HEK293 (cell line): ENCODE results near the gene PRDM5.

Experiments used
- CTCF ChIA-PET: fragments of 350-600 bp; formaldehyde crosslinking; extraction: SDS; loops from one replicate; lab custom pipeline; 2021; ENCODE audit warnings: antibody characterized with exemption; lab: Yijun Ruan, JAX
- POLR2A ChIA-PET: fragments of 300-600 bp; formaldehyde crosslinking; extraction: SDS; loops from one replicate; lab custom pipeline; 2020; ENCODE audit warnings: antibody characterized with exemption, inconsistent platforms; lab: Yijun Ruan, JAX
- H3K27ac ChIP-seq: fragments of 200-500 bp; sonication (Bioruptor generic); 2 replicates; pipeline ENCODE4 v1.5.1; 2014; ENCODE audit warnings: low read depth, low read length, control low read depth, inconsistent platforms; ENCODE audit errors: extremely low read depth
- H3K36me3 ChIP-seq, 2 experiments: fragments of 200-500 bp in 1 of 2; sonication (Bioruptor generic) in 1 of 2; 1 replicate in 1 of 2; 2 replicates in 1 of 2; pipeline ENCODE4 v1.5.1; 2014 to 2017; ENCODE audit warnings: inconsistent platforms in 2 of 2, low read length in 2 of 2; ENCODE audit not compliant: control insufficient read depth in 2 of 2, insufficient read depth in 1 of 2
- H3K4me1 ChIP-seq: fragments of 200-500 bp; sonication (Bioruptor generic); 2 replicates; pipeline ENCODE4 v1.5.1; 2014; ENCODE audit warnings: mild to moderate bottlenecking, low read length, inconsistent platforms; ENCODE audit not compliant: control insufficient read depth, insufficient read depth
- H3K4me3 ChIP-seq: 2 replicates; pipeline ENCODE4 v1.5.1; 2011; ENCODE audit warnings: low read depth, mild to moderate bottlenecking, control low read depth, low read length, moderate library complexity
- H3K9me3 ChIP-seq: fragments of 200-500 bp; sonication (Bioruptor generic); 2 replicates; pipeline ENCODE4 v1.5.1; 2014; ENCODE audit warnings: low read depth, low read length, inconsistent platforms; ENCODE audit not compliant: control insufficient read depth, insufficient read depth
- GLI4 ChIP-seq: fragments of 450-650 bp; formaldehyde crosslinking; IDR thresholded peaks from 2 replicates; pipeline ENCODE4 v1.5.1; 2016; ENCODE audit warnings: missing biosample characterization, missing genetic modification characterization
- ZFHX2 ChIP-seq: fragments of 450-650 bp; formaldehyde crosslinking; conservative IDR thresholded peaks from 2 replicates; pipeline ENCODE4 v1.5.1; 2016; ENCODE audit warnings: missing biosample characterization, missing genetic modification characterization
- ZNF132 ChIP-seq: fragments of 450-650 bp; formaldehyde crosslinking; IDR thresholded peaks from 2 replicates; pipeline ENCODE4 v1.5.1; 2017; ENCODE audit warnings: missing biosample characterization, missing genetic modification characterization, borderline replicate concordance
- ZNF341 ChIP-seq: fragments of 450-650 bp; formaldehyde crosslinking; IDR thresholded peaks from 2 replicates; pipeline ENCODE4; 2016; ENCODE audit warnings: low read depth, missing biosample characterization, missing genetic modification characterization
- ZNF366 ChIP-seq: fragments of 450-650 bp; formaldehyde crosslinking; conservative IDR thresholded peaks from 2 replicates; pipeline ENCODE4 v1.5.1; 2016; ENCODE audit warnings: missing biosample characterization, missing genetic modification characterization
- ZNF48 ChIP-seq: fragments of 450-650 bp; formaldehyde crosslinking; IDR thresholded peaks from 2 replicates; pipeline ENCODE4 v1.5.1; 2016; ENCODE audit warnings: missing biosample characterization, missing genetic modification characterization
- ZNF513 ChIP-seq: fragments of 450-650 bp; IDR thresholded peaks from 2 replicates; pipeline ENCODE4 v1.5.1; 2018; ENCODE audit warnings: missing biosample characterization, missing genetic modification characterization
- ZNF514 ChIP-seq: fragments of 450-650 bp; formaldehyde crosslinking; IDR thresholded peaks from 2 replicates; pipeline ENCODE4 v1.5.1; 2016; ENCODE audit warnings: missing biosample characterization, missing genetic modification characterization
- ZNF560 ChIP-seq: fragments of 450-650 bp; formaldehyde crosslinking; IDR thresholded peaks from 2 replicates; pipeline ENCODE4 v1.5.1; 2017; ENCODE audit warnings: missing biosample characterization, missing genetic modification characterization, borderline replicate concordance
- ZNF639 ChIP-seq: fragments of 450-650 bp; formaldehyde crosslinking; IDR thresholded peaks from 2 replicates; pipeline ENCODE4 v1.5.1; 2016; ENCODE audit warnings: missing biosample characterization, missing genetic modification characterization
- TF ChIP-seq, protein P1 (sequence below): fragments of 450-650 bp; formaldehyde crosslinking; IDR thresholded peaks from 2 replicates; pipeline ENCODE4 v1.5.1; 2017; ENCODE audit warnings: missing biosample characterization, missing genetic modification characterization
- TF ChIP-seq, protein P2 (sequence below): fragments of 450-650 bp; formaldehyde crosslinking; IDR thresholded peaks from 2 replicates; pipeline ENCODE4 v1.5.1; 2016; ENCODE audit warnings: missing biosample characterization, missing genetic modification characterization
- TF ChIP-seq, protein P3 (sequence below): fragments of 450-650 bp; formaldehyde crosslinking; IDR thresholded peaks from 2 replicates; pipeline ENCODE4 v1.5.1; 2016; ENCODE audit warnings: missing biosample characterization, missing genetic modification characterization
- TF ChIP-seq, protein P4 (sequence below): fragments of 450-650 bp; formaldehyde crosslinking; IDR thresholded peaks from 2 replicates; pipeline ENCODE4 v1.5.1; 2017; ENCODE audit warnings: missing biosample characterization, missing genetic modification characterization

Gene PRDM5

DNA sequence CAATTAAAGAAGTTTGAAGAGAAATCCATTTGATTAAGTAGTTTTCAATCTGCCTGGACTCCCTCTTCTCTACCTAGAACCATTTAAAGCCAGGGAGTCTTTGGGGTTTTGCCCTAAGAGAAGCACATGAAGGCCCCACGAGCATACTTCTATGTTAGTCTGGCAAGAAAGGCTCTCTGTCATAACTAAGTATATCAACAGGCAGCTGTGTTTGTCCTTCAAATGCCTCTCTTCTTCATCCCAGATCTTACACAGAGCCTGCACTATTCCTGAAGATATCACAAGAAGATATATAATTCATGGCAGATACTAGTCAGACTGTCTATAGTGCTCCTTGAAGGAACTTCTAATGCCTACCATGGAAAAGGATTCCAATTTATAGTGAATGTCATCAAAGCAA is 206.2 kb downstream of the PRDM5 start:
- no peaks in the 10 kb centered on the region for H3K4me1 ChIP-seq
- H3K36me3 ChIP-seq, result no peaks in the 10 kb centered on the region
- TF ChIP-seq, protein P1, sequence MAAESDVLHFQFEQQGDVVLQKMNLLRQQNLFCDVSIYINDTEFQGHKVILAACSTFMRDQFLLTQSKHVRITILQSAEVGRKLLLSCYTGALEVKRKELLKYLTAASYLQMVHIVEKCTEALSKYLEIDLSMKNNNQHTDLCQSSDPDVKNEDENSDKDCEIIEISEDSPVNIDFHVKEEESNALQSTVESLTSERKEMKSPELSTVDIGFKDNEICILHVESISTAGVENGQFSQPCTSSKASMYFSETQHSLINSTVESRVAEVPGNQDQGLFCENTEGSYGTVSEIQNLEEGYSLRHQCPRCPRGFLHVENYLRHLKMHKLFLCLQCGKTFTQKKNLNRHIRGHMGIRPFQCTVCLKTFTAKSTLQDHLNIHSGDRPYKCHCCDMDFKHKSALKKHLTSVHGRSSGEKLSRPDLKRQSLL (tag by site-specific recombination), result no peak
- TF ChIP-seq ZNF132, result no peak
- TF ChIP-seq ZNF366 (tag by site-specific recombination), result no peak
- no peak for TF ChIP-seq ZFHX2
- TF ChIP-seq, protein P2, sequence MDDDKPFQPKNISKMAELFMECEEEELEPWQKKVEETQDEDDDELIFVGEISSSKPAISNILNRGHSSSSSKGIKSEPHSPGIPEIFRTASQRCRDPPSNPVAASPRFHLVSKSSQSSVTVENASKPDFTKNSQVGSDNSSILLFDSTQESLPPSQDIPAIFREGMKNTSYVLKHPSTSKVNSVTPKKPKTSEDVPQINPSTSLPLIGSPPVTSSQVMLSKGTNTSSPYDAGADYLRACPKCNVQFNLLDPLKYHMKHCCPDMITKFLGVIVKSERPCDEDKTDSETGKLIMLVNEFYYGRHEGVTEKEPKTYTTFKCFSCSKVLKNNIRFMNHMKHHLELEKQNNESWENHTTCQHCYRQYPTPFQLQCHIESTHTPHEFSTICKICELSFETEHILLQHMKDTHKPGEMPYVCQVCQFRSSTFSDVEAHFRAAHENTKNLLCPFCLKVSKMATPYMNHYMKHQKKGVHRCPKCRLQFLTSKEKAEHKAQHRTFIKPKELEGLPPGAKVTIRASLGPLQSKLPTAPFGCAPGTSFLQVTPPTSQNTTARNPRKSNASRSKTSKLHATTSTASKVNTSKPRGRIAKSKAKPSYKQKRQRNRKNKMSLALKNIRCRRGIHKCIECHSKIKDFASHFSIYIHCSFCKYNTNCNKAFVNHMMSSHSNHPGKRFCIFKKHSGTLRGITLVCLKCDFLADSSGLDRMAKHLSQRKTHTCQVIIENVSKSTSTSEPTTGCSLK (tag by site-specific recombination), result no peak
- no peak for TF ChIP-seq ZNF514 (tag by site-specific recombination)
- TF ChIP-seq ZNF560 (tag by site-specific recombination), result no peak
- no peak for TF ChIP-seq ZNF513
- TF ChIP-seq ZNF341 (tag by site-specific recombination), result no peak
- TF ChIP-seq, protein P3, sequence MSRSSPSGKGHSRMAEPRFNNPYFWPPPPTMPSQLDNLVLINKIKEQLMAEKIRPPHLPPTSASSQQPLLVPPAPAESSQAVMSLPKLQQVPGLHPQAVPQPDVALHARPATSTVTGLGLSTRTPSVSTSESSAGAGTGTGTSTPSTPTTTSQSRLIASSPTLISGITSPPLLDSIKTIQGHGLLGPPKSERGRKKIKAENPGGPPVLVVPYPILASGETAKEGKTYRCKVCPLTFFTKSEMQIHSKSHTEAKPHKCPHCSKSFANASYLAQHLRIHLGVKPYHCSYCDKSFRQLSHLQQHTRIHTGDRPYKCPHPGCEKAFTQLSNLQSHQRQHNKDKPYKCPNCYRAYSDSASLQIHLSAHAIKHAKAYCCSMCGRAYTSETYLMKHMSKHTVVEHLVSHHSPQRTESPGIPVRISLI, result no peak
- TF ChIP-seq GLI4 (tag by site-specific recombination), result no peak
- TF ChIP-seq, protein P4, sequence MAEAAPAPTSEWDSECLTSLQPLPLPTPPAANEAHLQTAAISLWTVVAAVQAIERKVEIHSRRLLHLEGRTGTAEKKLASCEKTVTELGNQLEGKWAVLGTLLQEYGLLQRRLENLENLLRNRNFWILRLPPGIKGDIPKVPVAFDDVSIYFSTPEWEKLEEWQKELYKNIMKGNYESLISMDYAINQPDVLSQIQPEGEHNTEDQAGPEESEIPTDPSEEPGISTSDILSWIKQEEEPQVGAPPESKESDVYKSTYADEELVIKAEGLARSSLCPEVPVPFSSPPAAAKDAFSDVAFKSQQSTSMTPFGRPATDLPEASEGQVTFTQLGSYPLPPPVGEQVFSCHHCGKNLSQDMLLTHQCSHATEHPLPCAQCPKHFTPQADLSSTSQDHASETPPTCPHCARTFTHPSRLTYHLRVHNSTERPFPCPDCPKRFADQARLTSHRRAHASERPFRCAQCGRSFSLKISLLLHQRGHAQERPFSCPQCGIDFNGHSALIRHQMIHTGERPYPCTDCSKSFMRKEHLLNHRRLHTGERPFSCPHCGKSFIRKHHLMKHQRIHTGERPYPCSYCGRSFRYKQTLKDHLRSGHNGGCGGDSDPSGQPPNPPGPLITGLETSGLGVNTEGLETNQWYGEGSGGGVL (tag by site-specific recombination), result no peak
- POLR2A ChIA-PET, result no interaction called here
- H3K27ac ChIP-seq, result no peak overlapping the region
- H3K9me3 ChIP-seq, result no peaks in the 10 kb centered on the region
- CTCF ChIA-PET, result no interaction called here
- no peak overlapping the region for H3K4me3 ChIP-seq

- ChIA-PET POLR2A (no interaction called here), CTCF (no interaction called here)
- no peak overlapping the region for H3K27ac ChIP-seq
- no peak overlapping the region for H3K4me3 ChIP-seq
- no peaks in the 10 kb centered on the region for H3K36me3 ChIP-seq
- no peaks in the 10 kb centered on the region for H3K4me1 ChIP-seq
- TF ChIP-seq ZNF639 (tag by site-specific recombination), result no peak
- TF ChIP-seq ZNF48 (tag by site-specific recombination), result no peak
- H3K9me3 ChIP-seq, result no peaks in the 10 kb centered on the region
These were observed 208.0 kb downstream of the PRDM5 start for GRCh38 chr4:120714417-120715010.
